HG02678 (cell line): ENCODE measurements around the gene H6PD.

ENCODE experiments used
- ATAC-seq: cut with Tn5 transposase; IDR thresholded peaks from one replicate; pipeline ENCODE4 v1.9.1; 2021; ENCODE audit warnings: mild to moderate bottlenecking, moderate library complexity; ENCODE audit not compliant: unreplicated experiment

Gene H6PD

GRCh38 chr1:9253004-9253403 lies 18.4 kb downstream of the H6PD start:
- no peak for ATAC-seq

- no peak for ATAC-seq
These were observed 19.0 kb downstream of the H6PD start for GRCh38 chr1:9253453-9254105.

GRCh38 chr1:9256332-9256731 lies 21.8 kb downstream of the H6PD start:
- ATAC-seq: no peak

- no peak for ATAC-seq
These were observed 23.3 kb downstream of the H6PD start for GRCh38 chr1:9257851-9258250.

- no peak for ATAC-seq
These were observed 24.1 kb downstream of the H6PD start for GRCh38 chr1:9258629-9259028.

GRCh38 chr1:9260059-9260766 lies 25.6 kb downstream of the H6PD start:
- no peak for ATAC-seq

GRCh38 chr1:9261496-9261895 lies 26.9 kb downstream of the H6PD start:
- no peak for ATAC-seq

GRCh38 chr1:9262096-9262986 lies 27.8 kb downstream of the H6PD start:
- no peak for ATAC-seq

GRCh38 chr1:9263276-9263855 lies 28.8 kb downstream of the H6PD start:
- no peak for ATAC-seq

GRCh38 chr1:9263984-9264872 lies 29.7 kb downstream of the H6PD start:
- ATAC-seq: no peak

GRCh38 chr1:9265037-9265436 lies 30.5 kb downstream of the H6PD start:
- ATAC-seq: no peak

GRCh38 chr1:9265968-9266367 lies 31.4 kb downstream of the H6PD start:
- no peak for ATAC-seq

- no peak for ATAC-seq
These were observed 32.7 kb downstream of the H6PD start for GRCh38 chr1:9267352-9267686.

GRCh38 chr1:9267827-9268581 lies 33.4 kb downstream of the H6PD start:
- no peak for ATAC-seq

- ATAC-seq: no peak
These were observed 34.5 kb downstream of the H6PD start for GRCh38 chr1:9269078-9269501.

GRCh38 chr1:9269721-9270120 lies 35.1 kb downstream of the H6PD start:
- no peak for ATAC-seq

- no peak for ATAC-seq
These were observed 35.8 kb downstream of the H6PD start for GRCh38 chr1:9270290-9270883.

- ATAC-seq: no peak
These were observed 36.7 kb downstream of the H6PD start for GRCh38 chr1:9271283-9271682.

GRCh38 chr1:9271861-9272595 lies 37.5 kb downstream of the H6PD start:
- ATAC-seq: no peak
